CD4-positive, alpha-beta T cell treated with Interleukin-4 for 1 hour (primary cell): ENCODE results near the gene PRRX1.

Source experiments
- DNase-seq, 2 donors: peaks; one replicate each; pipeline ENCODE4 v3.0.0-alpha.2; 2020 to 2022

Gene PRRX1

DNA sequence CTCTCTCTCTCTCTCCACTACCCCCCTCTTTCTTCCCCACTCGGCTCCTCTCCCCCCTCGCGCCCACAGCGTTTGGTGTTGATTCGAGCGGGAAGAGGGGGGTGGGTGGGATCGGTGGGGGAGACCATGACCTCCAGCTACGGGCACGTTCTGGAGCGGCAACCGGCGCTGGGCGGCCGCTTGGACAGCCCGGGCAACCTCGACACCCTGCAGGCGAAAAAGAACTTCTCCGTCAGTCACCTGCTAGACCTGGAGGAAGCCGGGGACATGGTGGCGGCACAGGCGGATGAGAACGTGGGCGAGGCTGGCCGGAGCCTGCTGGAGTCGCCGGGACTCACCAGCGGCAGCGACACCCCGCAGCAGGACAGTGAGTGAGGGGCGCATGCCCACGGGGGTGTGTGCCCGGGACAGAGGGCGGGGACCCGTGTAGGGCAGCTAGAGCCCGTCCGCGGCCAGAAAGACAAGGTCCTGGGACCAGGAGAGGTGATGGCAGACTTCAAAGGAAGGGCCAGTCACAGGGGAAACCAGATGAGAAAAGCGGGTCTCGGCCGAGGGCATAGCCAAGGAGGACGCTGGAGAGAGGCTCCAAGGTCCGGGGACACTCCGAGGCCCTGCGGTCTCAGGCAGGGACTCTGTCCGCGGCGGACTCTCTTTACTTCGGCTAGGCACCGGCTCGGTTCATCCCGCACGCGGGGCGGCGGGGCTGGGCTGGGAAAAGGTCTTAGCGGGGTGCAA lies at the start of gene PRRX1:
TSS of gene PRRX1 (plus strand) at position 39 of the 735 bp plus-strand sequence. CDS start at position 127, 88 bp downstream.
- DNase-seq, result no peak

- DNase-seq, result no peak
Measured at GRCh38 chr1:170617591-170618330, 46.2 kb upstream of the PRRX1 start.

DNA sequence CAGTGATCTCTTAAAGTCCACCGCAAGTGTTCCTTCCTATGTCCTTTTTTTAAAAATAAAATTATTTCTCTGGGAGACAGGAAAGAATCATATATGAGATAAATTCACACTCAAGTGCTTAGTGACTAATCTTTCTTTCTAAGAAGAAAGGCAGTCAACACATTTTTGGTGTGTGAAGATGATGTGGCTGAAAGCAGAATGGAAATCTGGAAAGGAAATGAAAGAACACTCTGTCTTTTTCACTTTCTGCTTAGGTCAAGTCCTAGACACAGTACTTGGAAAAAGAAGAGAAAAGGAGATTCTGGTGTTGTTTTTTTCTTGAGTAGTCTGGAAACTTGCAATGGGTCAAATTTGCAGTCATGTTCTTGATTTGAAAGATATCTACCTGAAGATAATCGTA lies 45.5 kb upstream of the PRRX1 start:
- no peak for DNase-seq

GRCh38 chr1:170619241-170620028 lies 44.5 kb upstream of the PRRX1 start:
- DNase-seq, result no peak

DNA sequence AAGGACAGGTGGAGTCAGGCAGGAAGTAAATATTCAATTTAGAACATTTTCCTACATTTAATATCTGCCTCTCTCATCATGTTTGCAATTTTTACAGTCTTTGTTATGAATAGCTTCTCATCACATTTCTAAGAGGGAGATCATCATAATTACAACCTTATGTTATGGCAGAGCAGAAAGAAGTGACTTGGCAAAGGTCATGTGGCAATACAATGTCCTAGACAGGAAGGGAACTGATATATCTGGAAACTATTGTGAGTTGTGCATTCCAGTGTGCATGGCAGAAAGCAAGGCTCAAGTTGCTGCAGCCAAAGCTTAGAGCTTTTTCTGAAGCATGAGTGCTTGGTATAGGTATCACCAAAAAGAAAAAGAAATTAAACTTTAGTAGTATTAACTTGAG lies 43.8 kb upstream of the PRRX1 start:
- no peak for DNase-seq

GRCh38 chr1:170623171-170623570 lies 40.8 kb upstream of the PRRX1 start:
- DNase-seq, result no peak

GRCh38 chr1:170624146-170624545 lies 39.8 kb upstream of the PRRX1 start:
- no peak for DNase-seq

GRCh38 chr1:170630977-170631376 lies 33.0 kb upstream of the PRRX1 start:
- DNase-seq, result no peak

GRCh38 chr1:170634293-170634692 lies 29.6 kb upstream of the PRRX1 start:
- no peak for DNase-seq

DNA sequence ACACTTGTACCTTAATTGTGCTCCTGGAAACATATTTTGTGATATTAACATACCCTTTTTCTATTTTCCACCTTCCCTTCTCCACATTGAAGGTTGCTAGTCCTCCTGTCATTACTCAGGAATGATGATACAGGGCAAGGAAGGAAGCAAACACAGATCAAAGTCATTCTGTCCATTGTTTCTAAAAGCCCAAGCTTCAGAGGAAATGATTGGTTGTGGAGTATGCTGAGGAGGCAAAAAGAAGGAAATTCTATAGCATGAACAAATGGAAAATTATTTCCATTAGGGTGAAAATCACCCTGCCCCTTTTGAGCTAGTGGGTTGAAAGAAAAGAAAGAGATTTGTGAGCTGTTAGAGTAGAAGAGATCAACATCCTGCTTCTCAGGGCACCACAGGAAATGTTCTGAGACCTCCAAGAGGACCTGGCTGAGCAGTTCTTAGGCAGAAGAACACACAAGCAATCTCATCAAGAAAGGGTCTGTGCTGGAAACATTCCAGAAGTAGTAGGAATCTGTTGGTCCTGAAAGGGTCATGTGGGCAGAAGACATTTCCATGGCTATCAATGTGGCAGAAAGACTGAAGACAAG lies 29.0 kb upstream of the PRRX1 start:
- DNase-seq, result no peak

DNA sequence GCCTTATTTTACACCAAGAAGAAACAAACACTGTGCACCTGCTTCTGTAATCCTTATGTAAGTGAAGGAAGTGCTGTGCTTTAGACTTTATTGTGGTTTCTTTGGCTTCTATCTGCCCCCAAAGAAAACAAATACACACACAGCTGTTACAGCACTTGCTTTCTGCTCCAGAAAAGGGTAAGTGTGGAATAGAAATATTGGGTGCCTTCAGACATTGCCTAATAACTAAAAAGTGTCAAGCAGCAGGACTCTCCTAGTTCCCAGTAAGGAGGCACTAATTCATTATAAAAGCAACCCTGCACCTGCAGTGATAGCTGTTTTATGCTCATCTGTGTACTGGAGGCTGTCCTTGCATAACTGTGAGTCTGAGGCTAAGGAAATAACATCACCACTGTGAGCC lies 23.4 kb upstream of the PRRX1 start:
- no peak for DNase-seq

DNA sequence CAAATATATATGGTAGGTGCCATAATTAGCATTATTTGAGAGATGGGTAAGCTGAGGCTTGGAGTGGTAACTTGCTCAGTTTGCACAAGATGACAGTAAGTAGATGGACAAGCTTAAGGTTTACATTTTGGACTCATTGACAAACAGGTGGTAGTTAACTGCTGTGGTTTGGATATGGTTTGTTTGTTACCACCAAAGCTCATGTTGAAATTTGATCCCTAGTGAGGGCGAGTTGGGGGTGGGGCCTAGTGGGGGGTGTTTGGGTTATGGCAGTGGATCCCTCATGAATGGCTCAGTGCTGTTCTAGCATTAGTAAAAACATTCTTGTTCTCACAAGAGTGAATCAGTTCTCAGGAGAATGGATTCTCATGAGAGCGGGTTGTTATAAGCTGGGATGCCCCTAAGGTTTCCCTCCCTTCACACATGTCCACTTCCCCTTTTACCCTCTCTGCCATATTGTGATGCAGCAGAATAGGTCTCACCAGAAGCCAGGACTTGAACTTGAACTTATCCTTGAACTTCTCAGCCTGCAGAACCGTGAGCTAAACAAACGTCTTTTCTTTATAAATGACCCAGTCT lies 6.6 kb upstream of the PRRX1 start:
- no peak for DNase-seq

GRCh38 chr1:170659399-170660035 lies 4.4 kb upstream of the PRRX1 start:
- DNase-seq, result no peak

DNA sequence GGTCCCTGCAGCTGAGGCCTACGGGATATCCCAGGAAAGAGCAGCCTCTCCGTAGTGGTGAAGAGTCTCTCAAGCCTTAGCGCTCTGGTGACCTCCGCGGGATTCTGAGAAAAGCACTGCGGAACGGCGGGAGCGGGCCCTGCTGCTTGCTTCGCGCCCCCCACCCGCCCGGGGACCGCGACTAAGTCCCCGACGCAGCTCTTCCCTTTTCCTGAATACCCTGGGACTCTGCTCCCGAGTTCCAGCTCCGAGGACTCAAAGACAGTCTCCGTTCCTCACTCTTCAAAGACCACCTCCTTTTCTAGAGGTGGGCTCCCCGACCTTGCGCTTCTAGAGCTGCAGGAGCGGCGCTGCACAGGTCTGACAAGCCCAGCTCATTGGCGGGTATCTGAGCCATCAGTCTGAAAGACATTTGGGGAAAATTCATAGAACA lies 3.6 kb upstream of the PRRX1 start:
- no peak for DNase-seq

GRCh38 chr1:170660871-170661645 lies 2.9 kb upstream of the PRRX1 start:
- DNase-seq, result no peak

DNA sequence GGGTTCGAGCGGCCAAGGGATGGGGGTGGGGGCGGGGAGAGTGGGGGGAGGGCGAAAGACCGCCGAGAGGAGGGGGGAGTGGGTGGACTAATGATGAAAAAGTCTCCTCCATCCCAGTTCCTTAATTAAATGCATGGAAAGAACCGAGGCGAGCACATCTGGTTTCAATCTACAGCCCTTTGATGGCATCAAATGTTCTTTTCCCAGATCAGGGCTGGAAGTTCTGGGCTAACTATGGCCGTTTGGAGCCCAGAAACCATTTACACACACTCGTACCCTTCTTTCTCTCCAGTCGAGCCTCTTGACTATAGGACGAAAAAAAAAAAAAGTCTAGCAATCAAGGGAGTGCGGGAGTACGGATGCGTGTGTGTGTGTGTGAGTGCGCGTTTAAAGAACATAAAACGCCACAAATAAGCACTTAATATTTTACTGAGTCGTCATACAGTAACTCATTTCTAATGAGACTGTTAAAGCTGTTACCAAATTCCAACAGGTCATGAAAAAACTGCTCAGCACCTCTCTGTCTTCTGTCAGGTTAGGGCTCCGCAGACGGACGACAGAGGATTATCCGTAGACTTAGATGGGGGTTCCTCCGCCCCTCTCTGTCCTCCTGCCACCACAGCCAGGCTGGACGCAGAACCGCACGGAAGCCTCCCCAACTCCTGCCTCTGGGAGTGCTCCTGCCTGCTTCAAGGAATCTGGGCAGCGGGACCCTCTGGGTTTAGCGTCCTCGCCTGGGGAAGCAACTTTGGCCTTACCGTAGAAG lies 2.1 kb upstream of the PRRX1 start:
- no peak for DNase-seq

GRCh38 chr1:170662561-170663403 lies 1.1 kb upstream of the PRRX1 start:
- DNase-seq, result no peak

DNA sequence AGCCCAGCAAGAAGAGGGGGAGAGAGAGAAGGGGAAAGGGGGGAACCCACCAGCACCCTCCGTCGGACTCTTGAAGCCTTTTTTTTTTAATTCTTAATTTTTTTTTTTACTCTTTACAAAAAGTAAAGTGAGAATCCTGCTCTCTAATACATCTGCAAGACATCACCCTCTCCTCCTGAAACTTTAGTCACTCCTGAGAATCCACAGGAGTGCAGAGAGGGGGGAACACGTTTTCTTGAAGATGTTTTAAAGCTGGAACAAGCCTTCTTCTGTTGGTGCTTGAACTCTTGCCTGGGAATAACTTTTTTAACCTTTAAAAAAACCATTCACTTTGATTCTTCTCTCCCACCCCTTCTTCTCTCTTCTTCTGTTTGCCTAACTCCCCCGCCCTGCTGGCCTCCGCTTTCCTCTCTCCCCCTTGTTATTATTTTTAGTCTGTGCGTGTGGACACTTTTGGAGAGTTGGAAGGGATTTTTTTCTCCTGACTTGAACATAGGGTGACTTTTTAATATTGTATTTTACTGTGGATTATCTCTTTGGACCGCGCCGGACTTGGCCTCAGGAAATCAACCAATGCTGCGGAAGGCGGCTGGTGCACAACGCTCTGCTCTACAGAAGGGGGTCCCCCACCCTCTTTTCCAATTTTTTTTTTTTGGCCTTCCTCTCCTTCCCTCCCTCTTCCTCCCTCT lies 383 bp upstream of the PRRX1 start:
- DNase-seq, result no peak
